ENCODE results near the gene TBX2. TPM values are rescaled to one million over a fixed set of nuclear protein-coding genes. Genes with fewer than 3 reads are reported as not detected.

TBX2 gene
- total RNA-seq, 2 donors from 2014 or later, result 5.0 to 5.3 TPM

GRCh38 chr17:61414141-61414935 is 14.7 kb downstream of the TBX2 start:
- H3K27me3 ChIP-seq, result peaks cover 24% of the 10 kb centered on the region
- intact Hi-C loops (cut with DNase I), result no loop called here
- H3K4me1 ChIP-seq, result peaks cover 5% of the 10 kb centered on the region

DNA sequence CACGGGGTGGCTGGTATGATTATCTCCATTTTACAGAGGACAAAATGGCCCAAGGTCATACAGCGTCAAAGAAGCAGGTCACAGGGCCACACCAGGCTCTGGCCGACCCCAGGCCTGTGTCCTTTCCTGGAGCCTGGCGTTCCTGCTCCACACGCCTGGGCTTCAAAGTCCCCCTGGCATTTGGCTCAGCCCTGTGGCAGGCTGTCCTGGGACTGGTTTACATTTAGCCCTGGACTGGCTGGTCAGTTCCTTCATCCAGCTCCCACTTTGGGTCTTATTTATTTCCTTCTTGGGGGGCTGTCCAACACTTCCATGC is 15.3 kb downstream of the TBX2 start:
- Histone ChIP-seq H3K9me3 (no peaks in the 10 kb centered on the region), H3K27me3 (peaks cover 21% of the 10 kb centered on the region), H3K9ac (ENCODE audit: low read depth in 2 of 2, low read length in 2 of 2) (no peak overlapping the region), H3K27ac (no peak overlapping the region), H3K4me1 (peaks cover 5% of the 10 kb centered on the region), H3K4me3 (no peak overlapping the region), H3K36me3 (no peaks in the 10 kb centered on the region)
- no peak for TF ChIP-seq CTCF (IDR thresholded peaks at IDR 0.05)
- no peak for DNase-seq
- intact Hi-C loops (cut with DNase I), result no loop called here

More at GRCh38 chr17:61414141-61414935, 14.7 kb downstream of the TBX2 start:
- TF ChIP-seq CTCF (IDR thresholded peaks at IDR 0.05), result no peak
- Histone ChIP-seq H3K36me3 (no peaks in the 10 kb centered on the region), H3K9me3 (no peaks in the 10 kb centered on the region), H3K4me3 (no peak overlapping the region), H3K9ac (ENCODE audit: low read depth in 2 of 2, low read length in 2 of 2) (no peak overlapping the region), H3K27ac (no peak overlapping the region)
- DNase-seq, result peak; percentile 29

DNA sequence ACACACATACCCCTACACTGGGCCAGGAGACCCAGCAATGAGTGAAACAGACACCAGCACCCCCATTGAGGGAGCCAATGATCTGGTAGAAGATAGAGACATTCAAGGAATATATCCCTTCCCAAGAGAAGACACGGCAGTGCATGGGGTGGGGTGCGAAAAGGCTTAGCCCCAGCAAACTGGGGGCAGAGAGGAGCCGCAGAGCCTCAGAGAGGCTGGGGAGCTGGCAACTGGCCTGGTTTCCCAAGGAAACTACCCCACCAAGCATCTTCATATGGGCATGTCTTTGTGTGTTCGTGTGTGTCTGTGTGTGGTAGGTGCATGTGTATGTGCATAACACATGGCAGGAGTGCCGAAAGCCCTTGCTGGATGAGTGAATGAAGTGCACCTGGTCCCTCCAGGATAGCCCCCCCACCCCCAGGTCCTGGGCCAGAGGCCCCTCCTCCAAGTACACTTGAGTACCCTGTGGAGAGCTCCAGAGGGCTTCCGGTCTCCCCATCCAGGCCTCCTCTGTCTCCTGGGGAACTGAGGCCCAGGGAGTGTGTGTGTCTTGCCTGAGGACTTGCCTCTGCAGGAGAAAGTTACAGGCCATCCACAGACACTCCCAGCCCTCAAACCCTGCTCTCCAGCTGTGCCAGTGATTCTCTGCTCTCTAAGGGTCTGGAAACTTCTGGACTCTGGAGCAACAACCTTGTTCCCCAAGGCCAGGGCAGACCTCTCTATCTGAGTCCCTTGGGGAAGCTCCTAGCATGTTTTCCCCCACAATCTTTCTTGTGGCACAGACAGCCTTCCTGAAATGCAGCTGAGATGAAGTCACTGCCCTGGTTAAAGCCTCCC is 15.9 kb downstream of the TBX2 start:
- Histone ChIP-seq H3K36me3 (no peaks in the 10 kb centered on the region), H3K27ac (no peak overlapping the region), H3K4me3 (no peak overlapping the region), H3K9me3 (no peaks in the 10 kb centered on the region), H3K4me1 (peaks cover 1% of the 10 kb centered on the region), H3K9ac (ENCODE audit: low read depth in 2 of 2, low read length in 2 of 2) (no peak overlapping the region), H3K27me3 (peaks cover 14% of the 10 kb centered on the region)
- DNase-seq, result peak; percentile 16
- intact Hi-C loops (cut with DNase I), result loop anchor here (2.0 kb wide), 1 partner anchor 135 kb away; no protein-coding TSS in a partner anchor
- TF ChIP-seq CTCF (IDR thresholded peaks at IDR 0.05), result no peak

- Histone ChIP-seq H3K27me3 (peaks cover 8% of the 10 kb centered on the region), H3K9ac (ENCODE audit: low read depth in 2 of 2, low read length in 2 of 2) (no peak overlapping the region), H3K36me3 (no peaks in the 10 kb centered on the region), H3K9me3 (no peaks in the 10 kb centered on the region), H3K27ac (no peak overlapping the region), H3K4me3 (no peak overlapping the region), H3K4me1 (no peaks in the 10 kb centered on the region)
- intact Hi-C loops (cut with DNase I), result loop anchor here (2.0 kb wide), 1 partner anchor 135 kb away; no protein-coding TSS in a partner anchor
- no peak for DNase-seq
- no peak for TF ChIP-seq CTCF (IDR thresholded peaks at IDR 0.05)
These were observed 16.5 kb downstream of the TBX2 start for GRCh38 chr17:61416211-61416539.

GRCh38 chr17:61416540-61417363 is 17.1 kb downstream of the TBX2 start:
- H3K27me3 ChIP-seq, result peaks cover 6% of the 10 kb centered on the region
- peak; percentile 80 for DNase-seq
- no peaks in the 10 kb centered on the region for H3K4me1 ChIP-seq
- no peaks in the 10 kb centered on the region for H3K36me3 ChIP-seq
- H3K27ac ChIP-seq, result no peak overlapping the region
- no peaks in the 10 kb centered on the region for H3K9me3 ChIP-seq
- H3K9ac ChIP-seq (ENCODE audit: low read depth in 2 of 2, low read length in 2 of 2), result no peak overlapping the region
- TF ChIP-seq CTCF (IDR thresholded peaks at IDR 0.05), result peak; percentile 95
- intact Hi-C loops (cut with DNase I), result loop anchor here (2.0 kb wide), 1 partner anchor 134 kb away; no protein-coding TSS in a partner anchor
- H3K4me3 ChIP-seq, result no peak overlapping the region

Measured in colonic mucosa (tissue), 4 donors.